A549 (cell line): Measurements from ENCODE around the gene CRMP1.

ENCODE experiments used
- CTCF ChIP-seq: fragments of >200 bp; sonication (Bioruptor Twin); formaldehyde crosslinking; IDR thresholded peaks from 3 replicates; pipeline ENCODE4 v1.5.1; 2016
- ELK1 ChIP-seq: fragments of 150-350 bp; IDR thresholded peaks from 2 replicates; pipeline ENCODE4 v1.6.1; 2014; ENCODE audit warnings: low read depth, mild to moderate bottlenecking, low read length
- POLR2AphosphoS2 ChIP-seq: conservative IDR thresholded peaks from 2 replicates; pipeline ENCODE4 v1.6.1; 2012; ENCODE audit warnings: low read length, improper control_type of control experiment, inconsistent platforms
- RAD21 ChIP-seq, 2 experiments: fragments of >200 bp in 1 of 2; sonication (Bioruptor Twin) in 1 of 2; formaldehyde crosslinking in 1 of 2; IDR thresholded peaks in 1 of 2; conservative IDR thresholded peaks in 1 of 2; 2 replicates in 1 of 2; 3 replicates in 1 of 2; pipeline ENCODE4 v1.6.1; 2012 to 2018; ENCODE audit warnings: inconsistent platforms in 1 of 2
- TF ChIP-seq, protein P1 (sequence below): IDR thresholded peaks from 2 replicates; pipeline ENCODE4 v1.6.1; 2012

DNA sequence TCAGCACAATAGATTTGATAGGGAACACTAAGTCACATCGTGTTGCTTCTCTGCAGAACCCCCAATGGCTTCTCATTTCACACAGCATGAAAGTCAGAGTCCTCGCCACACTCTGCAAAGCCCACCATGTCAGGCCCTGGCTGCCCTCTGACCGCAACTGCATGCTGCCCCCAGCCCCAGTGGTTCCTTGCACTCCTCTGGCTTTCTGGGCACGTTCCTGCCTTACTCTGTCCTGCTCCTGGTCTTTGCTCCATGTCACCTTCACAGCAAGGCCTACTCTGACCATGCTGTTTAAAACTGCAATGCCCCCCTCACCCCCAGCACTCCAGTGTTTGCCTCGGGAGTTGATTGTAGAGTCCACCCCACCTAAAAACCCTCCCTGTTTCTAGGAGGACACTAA lies 103.7 kb downstream of the CRMP1 start:
- TF ChIP-seq, protein P1, sequence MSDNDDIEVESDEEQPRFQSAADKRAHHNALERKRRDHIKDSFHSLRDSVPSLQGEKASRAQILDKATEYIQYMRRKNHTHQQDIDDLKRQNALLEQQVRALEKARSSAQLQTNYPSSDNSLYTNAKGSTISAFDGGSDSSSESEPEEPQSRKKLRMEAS: no peak
- no peak for TF ChIP-seq POLR2AphosphoS2
- no peak for TF ChIP-seq CTCF
- no peak for TF ChIP-seq RAD21 (conservative IDR thresholded peaks at IDR 0.05 in 1 of 2, IDR thresholded peaks at IDR 0.05 in 1 of 2)
- no peak for TF ChIP-seq ELK1
